Measurements from ENCODE around the gene COL27A1.

Gene COL27A1

DNA sequence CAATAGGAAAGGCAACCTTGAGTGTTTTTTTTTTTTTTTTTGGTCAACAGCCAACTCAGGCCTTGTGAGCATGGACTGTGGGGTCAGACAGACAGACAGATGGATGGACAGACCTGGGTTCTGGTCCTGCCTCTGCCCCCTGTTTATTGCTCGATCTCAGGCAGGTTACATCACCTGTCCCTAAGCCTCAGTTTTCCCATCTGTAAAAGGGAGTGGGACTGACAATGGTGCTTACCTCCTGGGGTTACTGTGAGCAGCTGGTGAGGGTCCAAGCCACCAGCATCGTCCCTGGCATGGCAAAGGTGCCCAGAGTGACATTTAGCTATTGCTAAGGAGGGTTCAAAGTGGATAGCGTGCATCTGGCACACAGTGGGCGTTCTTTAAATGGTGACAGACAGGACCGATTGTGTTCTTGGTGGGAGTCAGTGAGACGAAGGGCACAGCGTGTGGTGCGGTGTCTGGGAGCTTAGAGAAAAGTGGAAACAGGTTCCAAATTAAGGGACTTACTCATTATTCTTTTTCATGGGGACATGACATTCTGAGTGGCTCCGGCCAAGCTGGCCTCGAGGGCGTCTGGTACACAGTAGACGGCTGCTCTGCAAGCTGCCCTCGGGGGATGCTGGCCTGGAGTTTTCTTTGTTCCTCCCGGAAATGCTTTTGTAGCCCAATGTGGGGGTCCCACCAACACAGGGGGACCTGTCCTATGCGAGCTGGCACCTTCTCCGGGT is 72.1 kb downstream of the COL27A1 start:
- CTCF ChIA-PET, result interaction anchor here (0.8 to 1.6 kb wide), 3 partner anchors 64 to 120 kb away, joined by 3 to 4 read pairs (median 3); partner anchors contain the start of gene COL27A1
- TF ChIP-seq ZNF146 (tag by site-specific recombination; IDR thresholded peaks at IDR 0.05), result no peak
- TF ChIP-seq, protein P1, sequence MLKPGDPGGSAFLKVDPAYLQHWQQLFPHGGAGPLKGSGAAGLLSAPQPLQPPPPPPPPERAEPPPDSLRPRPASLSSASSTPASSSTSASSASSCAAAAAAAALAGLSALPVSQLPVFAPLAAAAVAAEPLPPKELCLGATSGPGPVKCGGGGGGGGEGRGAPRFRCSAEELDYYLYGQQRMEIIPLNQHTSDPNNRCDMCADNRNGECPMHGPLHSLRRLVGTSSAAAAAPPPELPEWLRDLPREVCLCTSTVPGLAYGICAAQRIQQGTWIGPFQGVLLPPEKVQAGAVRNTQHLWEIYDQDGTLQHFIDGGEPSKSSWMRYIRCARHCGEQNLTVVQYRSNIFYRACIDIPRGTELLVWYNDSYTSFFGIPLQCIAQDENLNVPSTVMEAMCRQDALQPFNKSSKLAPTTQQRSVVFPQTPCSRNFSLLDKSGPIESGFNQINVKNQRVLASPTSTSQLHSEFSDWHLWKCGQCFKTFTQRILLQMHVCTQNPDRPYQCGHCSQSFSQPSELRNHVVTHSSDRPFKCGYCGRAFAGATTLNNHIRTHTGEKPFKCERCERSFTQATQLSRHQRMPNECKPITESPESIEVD (tag by site-specific recombination; IDR thresholded peaks at IDR 0.05), result no peak
- no peak for TF ChIP-seq ZNF621 (tag by site-specific recombination; IDR thresholded peaks at IDR 0.05)
- TF ChIP-seq SP2 (tag by site-specific recombination; IDR thresholded peaks at IDR 0.05), result no peak
- no peak for TF ChIP-seq ZNF791 (tag by site-specific recombination; IDR thresholded peaks at IDR 0.05)
- H3K36me3 ChIP-seq (ENCODE audit: control insufficient read depth in 2 of 2, insufficient read depth in 1 of 2, low read length in 2 of 2), result no peaks in the 10 kb centered on the region

DNA sequence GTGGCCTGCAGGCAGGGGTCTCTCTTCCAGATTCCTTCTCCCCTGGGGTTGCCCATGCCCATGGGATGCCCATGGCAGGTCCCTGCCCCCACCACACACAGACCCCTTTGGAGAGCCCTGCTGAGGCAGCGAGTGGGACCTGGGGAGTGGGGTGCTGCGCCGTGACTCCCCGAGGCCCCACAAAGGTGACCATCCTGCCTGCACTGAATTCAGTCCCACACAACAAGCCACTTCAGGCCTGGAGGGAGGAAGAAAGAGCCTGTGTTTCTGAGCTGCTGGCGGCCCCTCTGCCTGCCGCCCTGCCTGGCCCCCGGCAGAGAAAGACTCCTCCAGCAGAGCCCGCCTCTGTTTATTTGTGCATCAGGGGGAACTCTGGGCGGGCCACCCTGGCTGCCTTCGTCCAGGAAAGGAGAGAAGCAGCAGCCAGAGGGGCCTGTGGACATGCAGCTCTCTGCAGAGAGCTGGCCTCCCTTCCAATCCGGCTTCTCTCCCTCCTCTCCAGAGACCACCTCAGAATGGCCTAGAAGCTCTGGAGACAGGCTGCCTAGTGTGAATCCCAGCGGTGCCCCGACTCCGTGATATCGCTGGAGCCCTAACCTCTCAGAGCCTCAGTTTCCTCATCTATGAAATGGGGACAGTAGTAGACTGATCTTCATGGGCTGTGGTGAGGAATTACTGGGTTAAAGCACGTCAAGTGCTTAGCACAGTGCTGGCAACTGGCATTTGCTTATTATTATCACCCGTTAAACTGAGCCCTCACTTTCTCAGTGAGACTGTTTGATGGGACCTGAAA is 72.9 kb downstream of the COL27A1 start:
- POLR2A ChIA-PET, result no interaction called here
- Histone ChIP-seq H3K9me3 (ENCODE audit: control insufficient read depth, insufficient read depth, low read depth, low read length) (no peaks in the 10 kb centered on the region), H3K4me1 (ENCODE audit: control insufficient read depth, insufficient read depth, low read length) (no peaks in the 10 kb centered on the region), H3K4me3 (ENCODE audit: low read depth, low read length) (no peak overlapping the region), H3K27ac (ENCODE audit: extremely low read depth, low read depth, low read length) (no peak overlapping the region), H3K36me3 (ENCODE audit: control insufficient read depth in 2 of 2, insufficient read depth in 1 of 2, low read length in 2 of 2) (no peaks in the 10 kb centered on the region)
- CTCF ChIA-PET, result interaction anchor here (0.6 to 1.6 kb wide), 5 partner anchors 59 to 121 kb away, joined by 3 to 4 read pairs (median 3); partner anchors contain the start of gene COL27A1
- TF ChIP-seq, protein P2, sequence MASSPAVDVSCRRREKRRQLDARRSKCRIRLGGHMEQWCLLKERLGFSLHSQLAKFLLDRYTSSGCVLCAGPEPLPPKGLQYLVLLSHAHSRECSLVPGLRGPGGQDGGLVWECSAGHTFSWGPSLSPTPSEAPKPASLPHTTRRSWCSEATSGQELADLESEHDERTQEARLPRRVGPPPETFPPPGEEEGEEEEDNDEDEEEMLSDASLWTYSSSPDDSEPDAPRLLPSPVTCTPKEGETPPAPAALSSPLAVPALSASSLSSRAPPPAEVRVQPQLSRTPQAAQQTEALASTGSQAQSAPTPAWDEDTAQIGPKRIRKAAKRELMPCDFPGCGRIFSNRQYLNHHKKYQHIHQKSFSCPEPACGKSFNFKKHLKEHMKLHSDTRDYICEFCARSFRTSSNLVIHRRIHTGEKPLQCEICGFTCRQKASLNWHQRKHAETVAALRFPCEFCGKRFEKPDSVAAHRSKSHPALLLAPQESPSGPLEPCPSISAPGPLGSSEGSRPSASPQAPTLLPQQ (tag by site-specific recombination; IDR thresholded peaks at IDR 0.05), result no peak
- TF ChIP-seq ZNF561 (tag by site-specific recombination; IDR thresholded peaks at IDR 0.05; ENCODE audit: borderline replicate concordance) (no peak), ZNF416 (tag by site-specific recombination; IDR thresholded peaks at IDR 0.05) (no peak), ZIC2 (tag by site-specific recombination; IDR thresholded peaks at IDR 0.05) (no peak)

More for the DNA sequence above, 72.1 kb downstream of the COL27A1 start:
- POLR2A ChIA-PET, result no interaction called here
- no peak overlapping the region for H3K4me3 ChIP-seq (ENCODE audit: low read depth, low read length)
- no peaks in the 10 kb centered on the region for H3K4me1 ChIP-seq (ENCODE audit: control insufficient read depth, insufficient read depth, low read length)
- no peak overlapping the region for H3K27ac ChIP-seq (ENCODE audit: extremely low read depth, low read depth, low read length)
- no peaks in the 10 kb centered on the region for H3K9me3 ChIP-seq (ENCODE audit: control insufficient read depth, insufficient read depth, low read depth, low read length)

DNA sequence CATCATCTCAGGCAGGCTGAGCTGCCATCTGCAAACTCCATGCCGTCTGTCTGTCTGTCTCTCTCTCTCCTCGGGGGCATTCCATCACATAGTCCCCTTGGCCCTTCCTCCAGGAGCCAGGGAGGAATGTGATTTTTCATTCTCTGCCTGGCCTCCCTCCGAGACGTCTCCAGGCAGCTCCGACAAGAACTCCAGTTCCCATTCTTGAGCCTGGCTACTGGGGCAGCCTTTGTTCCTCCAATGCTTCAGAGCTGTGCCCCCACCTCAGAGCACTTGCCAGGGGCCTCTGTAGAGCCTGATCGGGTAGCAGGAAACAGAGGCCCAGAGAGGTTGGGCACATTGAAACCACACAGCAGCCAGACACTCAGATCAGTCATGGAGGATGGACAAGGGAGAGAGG is 74.0 kb downstream of the COL27A1 start:
- ChIA-PET POLR2A (interaction anchor here (0.6 kb wide), 1 partner anchor 957 kb away, joined by 3 read pairs; no protein-coding TSS in a partner anchor), CTCF (interaction anchor here (1.1 to 1.3 kb wide), 3 partner anchors 10 to 122 kb away, joined by 3 to 4 read pairs (median 3); no protein-coding TSS in a partner anchor)
- Histone ChIP-seq H3K9me3 (ENCODE audit: control insufficient read depth, insufficient read depth, low read depth, low read length) (no peaks in the 10 kb centered on the region), H3K4me3 (ENCODE audit: low read depth, low read length) (no peak overlapping the region), H3K4me1 (ENCODE audit: control insufficient read depth, insufficient read depth, low read length) (no peaks in the 10 kb centered on the region), H3K27ac (ENCODE audit: extremely low read depth, low read depth, low read length) (no peak overlapping the region), H3K36me3 (ENCODE audit: control insufficient read depth in 2 of 2, insufficient read depth in 1 of 2, low read length in 2 of 2) (no peaks in the 10 kb centered on the region)
- TF ChIP-seq ZNF426 (tag by site-specific recombination; IDR thresholded peaks at IDR 0.05) (no peak), ZNF132 (tag by site-specific recombination; IDR thresholded peaks at IDR 0.05; ENCODE audit: borderline replicate concordance) (no peak), ZNF785 (tag by site-specific recombination; IDR thresholded peaks at IDR 0.05) (no peak), BCL11B (tag by site-specific recombination; IDR thresholded peaks at IDR 0.05; ENCODE audit: low read depth) (no peak), HOXC10 (CRISPR knock-in tag; IDR thresholded peaks at IDR 0.05) (no peak), ZBTB8A (tag by site-specific recombination; IDR thresholded peaks at IDR 0.05) (no peak), KLF8 (tag by site-specific recombination; IDR thresholded peaks at IDR 0.05) (no peak), ZSCAN30 (tag by site-specific recombination; IDR thresholded peaks at IDR 0.05) (no peak), SCRT2 (tag by site-specific recombination; IDR thresholded peaks at IDR 0.05) (no peak), ZNF654 (tag by site-specific recombination; IDR thresholded peaks at IDR 0.05; ENCODE audit: low read depth) (no peak)
- TF ChIP-seq, protein P3, sequence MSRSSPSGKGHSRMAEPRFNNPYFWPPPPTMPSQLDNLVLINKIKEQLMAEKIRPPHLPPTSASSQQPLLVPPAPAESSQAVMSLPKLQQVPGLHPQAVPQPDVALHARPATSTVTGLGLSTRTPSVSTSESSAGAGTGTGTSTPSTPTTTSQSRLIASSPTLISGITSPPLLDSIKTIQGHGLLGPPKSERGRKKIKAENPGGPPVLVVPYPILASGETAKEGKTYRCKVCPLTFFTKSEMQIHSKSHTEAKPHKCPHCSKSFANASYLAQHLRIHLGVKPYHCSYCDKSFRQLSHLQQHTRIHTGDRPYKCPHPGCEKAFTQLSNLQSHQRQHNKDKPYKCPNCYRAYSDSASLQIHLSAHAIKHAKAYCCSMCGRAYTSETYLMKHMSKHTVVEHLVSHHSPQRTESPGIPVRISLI (tag by site-specific recombination; IDR thresholded peaks at IDR 0.05), result no peak

Measured in HEK293 (cell line).